HPDE6-E6E7 (cell line): ENCODE measurements around the gene CTSH.
"Not testable (repeated sequence)": the region's sequence is repeated elsewhere in the genome, so short reads cannot be mapped to it uniquely, and the experiment has no call there.

Experiments
- DNase-seq: peaks from one replicate; pipeline ENCODE4 v3.0.0; 2011; ENCODE audit warnings: missing footprints; ENCODE audit errors: extremely low spot score

The CTSH gene

DNA sequence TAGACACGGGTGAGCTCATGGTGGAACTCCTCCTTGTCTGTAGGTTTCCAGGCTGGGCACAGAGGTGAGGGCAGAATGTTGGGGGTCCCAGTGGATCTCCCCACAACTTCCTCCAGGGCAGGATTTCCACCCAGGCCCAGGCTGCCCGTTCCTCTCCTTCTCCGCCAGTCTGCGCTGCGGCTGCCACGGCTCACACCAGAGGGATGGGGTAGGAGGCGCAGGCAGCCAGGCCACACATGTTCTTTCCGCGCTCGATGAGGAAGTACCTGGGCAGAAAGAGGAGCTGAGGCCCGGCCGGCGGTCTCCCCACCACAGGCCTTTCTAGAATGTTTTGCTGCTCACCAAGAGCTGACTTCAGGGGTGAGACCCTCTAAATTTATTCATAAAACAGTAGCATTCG lies 22.9 kb downstream of the CTSH start:
- DNase-seq, result no peak

- DNase-seq, result no peak
Observed at GRCh38 chr15:78921517-78921916, 23.3 kb downstream of the CTSH start.

GRCh38 chr15:78917888-78918287 lies 27.0 kb downstream of the CTSH start:
- no peak for DNase-seq

DNA sequence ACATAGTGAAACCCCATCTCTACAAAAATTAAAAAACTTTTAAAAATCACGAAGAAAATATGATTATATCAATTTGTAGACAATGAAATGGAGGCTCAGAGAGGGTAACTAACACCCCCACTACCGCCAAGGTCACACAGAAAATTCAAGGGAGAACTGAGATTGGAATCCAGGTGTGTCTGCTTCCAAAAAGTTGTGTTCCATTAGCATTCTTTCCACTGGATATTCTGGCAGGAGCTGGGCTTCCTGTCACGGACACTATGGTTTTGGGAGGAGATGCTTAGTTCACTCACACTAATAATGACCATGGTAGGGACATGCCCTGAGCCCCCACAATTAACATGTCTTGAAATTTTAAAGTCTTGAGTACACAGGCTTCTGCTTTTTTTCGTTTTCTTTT lies 28.8 kb downstream of the CTSH start:
- no peak for DNase-seq

DNA sequence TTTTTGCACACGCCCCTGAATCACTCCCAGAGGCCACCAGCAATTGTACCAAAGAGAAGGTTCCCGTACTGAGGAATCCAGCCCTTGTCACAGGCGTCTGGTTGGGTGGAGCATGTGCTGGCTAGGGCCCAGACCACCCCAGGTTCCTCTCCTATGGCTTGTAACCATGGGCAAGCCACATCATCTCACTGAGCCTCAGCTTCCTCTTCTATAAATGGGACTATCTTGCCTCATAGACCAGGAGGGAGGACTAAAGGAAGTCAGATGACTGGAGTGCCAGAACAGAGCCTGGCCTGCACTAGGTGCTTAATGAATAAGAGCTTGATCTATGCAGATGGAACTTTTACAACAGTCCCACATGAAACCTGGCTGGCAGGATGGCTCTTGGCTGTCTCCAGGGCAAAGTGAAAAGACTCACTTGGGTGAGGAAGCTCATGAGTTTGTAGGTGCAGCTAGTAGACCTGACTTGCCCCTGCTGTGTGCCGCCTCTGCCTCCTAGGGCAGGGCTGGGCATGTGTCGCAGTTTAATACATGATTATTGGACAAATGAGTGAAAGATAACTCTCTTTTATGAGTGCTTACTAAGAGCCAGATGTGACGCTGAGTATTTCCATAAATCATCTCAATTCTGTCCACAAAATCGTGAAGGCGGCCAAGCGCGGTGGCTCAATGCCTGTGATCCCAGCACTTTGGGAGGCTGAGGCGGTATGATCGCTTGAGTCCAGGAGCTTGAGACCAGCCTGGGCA lies 29.3 kb downstream of the CTSH start:
- no peak for DNase-seq

DNA sequence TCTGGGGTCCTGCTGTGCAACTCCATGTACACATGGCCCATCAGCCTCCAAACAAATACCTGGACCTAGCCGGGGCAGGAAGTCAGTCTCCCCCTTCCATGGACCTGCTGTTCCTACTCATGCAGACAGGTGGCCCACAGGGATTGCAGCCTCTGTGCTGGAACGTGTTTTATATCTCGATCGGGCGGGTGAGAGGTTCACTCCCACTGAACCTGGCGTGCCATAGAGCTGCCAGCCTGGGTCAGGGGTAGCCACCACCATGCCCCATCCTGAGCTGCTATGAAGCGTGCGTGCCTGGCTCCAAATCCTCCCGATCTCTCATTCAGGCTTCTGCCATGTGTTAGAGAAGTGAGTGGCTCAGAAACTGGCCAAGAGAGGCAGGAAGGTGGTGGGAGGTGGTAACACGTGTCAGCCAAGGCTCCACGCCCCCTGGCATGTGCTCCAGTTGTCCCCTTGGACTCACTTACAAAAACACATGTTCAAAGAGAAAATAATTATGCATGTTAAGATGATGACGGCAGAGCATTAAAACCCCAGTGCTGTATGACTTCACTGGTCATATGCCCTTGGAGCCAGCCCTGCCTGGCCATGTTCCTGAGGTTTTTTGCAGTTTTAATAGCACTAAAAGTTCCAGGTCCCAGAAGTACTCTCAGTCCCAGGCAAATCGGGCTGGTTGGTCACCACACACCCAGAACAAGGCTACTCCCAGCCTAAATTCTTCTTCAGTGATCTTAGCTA lies 30.6 kb downstream of the CTSH start:
- no peak for DNase-seq

DNA sequence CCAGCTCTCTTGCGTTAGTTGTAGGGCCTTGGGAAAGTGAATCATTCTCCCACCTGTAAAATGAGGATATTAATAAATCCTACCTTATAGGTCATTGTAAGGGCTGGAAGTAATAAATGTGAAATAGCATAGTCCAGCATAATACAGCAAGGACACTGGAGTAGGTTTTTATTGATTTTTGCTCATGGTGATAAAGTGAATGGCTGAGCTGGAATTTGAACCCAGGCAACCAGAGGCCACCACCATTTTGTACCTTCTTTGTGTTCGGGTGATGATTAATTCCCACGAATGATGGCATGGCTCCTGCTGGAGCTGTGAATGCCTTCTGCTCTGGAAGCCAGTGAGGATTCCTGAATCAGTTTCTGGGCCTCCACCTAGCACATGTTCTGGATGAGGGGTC lies 31.8 kb downstream of the CTSH start:
- DNase-seq, result no peak

- no peak for DNase-seq
Observed at GRCh38 chr15:78912316-78912715, 32.5 kb downstream of the CTSH start.

DNA sequence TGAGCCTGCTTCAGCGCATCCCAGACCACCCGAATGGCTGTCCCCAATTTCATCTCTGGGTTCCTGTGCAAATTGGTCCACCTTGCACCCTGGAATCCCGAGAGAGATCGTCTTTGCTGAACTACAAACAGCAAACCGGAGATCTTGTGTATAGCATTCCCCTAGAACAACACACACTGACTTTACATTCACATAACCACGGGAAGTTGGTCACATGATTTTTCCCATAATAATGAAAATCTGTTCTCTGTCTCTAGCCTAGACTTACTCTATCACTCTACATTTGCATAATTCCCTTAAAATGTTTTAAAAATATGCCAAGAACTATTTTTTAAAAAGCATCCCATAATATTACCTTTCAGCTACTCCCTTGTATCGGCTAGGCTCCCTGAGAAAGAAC lies 34.6 kb downstream of the CTSH start:
- no peak for DNase-seq

- no peak for DNase-seq
Observed at GRCh38 chr15:78909791-78910228, 35.0 kb downstream of the CTSH start.

DNA sequence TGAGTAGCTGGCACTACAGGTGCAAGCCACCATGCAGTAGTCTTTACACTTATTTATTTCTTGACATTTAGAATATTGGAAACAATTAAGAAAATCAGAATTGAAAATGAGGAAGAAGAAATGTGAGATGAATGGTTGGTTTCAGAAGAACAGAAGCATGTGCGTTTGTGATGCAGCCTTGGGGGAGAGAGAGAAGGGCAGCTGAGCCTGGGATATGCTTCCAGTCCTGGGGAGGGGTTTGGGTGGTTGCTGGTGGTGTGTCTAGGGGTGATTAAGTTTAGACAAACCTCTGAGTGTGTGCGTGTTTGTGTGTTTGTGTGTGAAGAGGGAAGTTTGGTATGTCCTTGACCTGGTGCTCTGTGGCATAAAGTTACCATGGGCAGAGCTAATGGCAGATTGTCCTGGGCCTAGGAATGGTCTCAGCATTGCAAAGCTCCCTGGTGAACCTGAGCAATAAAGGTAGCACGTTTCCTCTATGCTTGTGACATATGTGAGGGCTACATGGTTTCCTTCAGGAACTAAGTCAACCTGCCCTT lies 35.6 kb downstream of the CTSH start:
- DNase-seq, result no peak

- no peak for DNase-seq
Observed at GRCh38 chr15:78907577-78907976, 37.3 kb downstream of the CTSH start.

DNA sequence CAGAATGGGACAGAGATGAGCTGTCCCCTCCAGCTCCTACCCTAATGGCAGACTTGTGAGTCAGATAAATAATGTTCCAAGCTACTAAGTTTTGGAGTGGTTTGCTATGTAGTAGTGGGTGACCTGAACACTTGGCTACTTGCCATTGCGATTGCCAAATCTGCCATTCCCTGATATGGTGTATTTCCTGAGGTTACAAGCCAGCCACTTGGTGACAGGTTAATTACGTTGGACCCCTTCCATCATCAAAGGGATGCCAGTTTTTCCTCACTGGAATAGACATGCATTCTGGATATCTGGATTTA lies 38.6 kb downstream of the CTSH start:
- no peak for DNase-seq

DNA sequence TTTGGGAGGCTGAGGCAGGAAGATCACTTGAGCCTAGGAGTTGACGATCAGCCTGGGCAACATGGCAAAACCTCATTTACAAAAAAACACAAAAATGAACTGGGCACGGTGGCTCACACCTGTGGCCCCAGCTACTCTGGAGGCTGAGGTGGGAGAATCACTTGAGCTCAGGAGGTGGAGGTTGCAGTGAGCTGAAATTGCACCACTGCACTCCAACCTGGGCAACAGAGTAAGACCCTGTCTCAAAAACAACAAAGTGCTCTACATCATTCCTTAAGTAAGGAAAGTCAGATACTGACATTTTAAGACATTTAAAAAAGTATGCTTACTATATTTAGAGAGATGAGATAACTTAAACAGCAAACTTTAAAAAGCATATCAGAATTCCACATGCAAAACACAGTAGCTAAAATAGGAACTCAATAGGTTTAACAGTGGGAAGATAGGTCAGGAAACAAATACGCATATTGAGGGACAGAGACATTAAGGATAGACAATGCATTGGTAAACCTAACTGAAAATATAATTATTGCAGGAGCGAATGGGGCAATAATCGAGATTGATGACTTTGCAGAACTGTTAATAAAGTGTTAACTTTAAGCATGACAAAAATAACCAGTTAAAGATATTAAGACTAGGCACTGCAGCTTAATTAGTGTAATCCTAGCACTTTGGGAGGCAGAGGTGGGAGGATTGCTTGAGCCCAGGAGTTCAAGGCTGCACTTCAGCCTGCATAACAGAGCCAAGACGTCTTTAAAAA lies 40.1 kb downstream of the CTSH start:
- DNase-seq, result no peak

- DNase-seq, result not testable (repeated sequence)
Observed at GRCh38 chr15:78902281-78903032, 42.4 kb downstream of the CTSH start.

DNA sequence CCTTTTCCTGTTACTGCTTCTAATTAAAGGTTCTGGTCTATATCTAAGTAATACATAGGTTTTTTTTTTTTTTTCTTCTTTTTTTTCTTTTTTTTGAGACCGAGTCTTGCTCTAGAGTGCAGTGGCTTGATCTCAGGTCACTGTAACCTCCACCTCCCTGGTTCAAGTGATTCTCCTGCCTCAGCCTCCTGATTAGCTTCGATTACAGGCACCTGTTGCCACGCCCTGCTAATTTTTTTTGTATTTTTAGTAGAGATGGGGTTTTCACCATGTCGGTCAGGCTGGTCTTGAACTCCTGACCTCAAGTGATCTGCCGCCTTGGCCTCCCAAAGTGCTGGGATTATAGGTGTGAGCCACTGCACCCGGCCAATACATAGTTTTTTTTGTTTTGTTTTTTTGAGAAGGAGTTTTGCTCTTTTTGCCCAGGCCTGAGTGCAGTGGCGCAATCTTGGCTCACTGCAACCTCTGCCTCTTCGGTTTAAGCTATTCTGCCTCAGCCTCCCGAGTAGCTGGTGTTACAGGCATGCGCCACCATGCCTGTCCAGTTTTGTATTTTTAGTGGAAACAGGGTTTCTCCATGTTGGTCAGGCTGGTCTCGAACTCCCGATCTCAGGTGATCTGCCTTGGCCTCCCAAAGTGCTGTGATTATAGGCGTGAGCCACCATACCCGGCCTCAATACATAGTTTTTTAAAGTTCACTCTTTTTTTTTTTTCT lies 43.9 kb downstream of the CTSH start:
- DNase-seq, result not testable (repeated sequence)

- no peak for DNase-seq
Observed at GRCh38 chr15:78898540-78898939, 46.3 kb downstream of the CTSH start.

GRCh38 chr15:78895471-78895870 lies 49.4 kb downstream of the CTSH start:
- no peak for DNase-seq

DNA sequence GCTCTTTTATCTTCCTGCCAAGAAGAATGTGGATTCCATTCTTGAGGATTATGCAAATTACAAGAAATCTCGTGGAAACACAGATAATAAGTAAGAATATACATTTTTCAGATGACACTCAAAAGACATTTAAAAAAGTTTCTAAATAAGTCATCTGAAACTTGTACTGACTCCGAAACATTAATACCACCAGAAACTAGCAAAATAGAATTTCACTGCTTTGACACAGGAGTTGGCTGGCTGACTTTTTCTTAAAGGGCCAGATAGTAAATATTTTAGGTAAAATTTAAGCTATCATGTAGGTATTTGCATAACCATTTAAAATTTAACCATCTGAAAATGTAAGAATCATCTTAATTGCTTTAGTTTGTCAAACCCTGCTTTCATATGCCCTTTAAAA lies 51.3 kb downstream of the CTSH start:
- no peak for DNase-seq

- DNase-seq, result no peak
Observed at GRCh38 chr15:78889000-78889399, 55.8 kb downstream of the CTSH start.

DNA sequence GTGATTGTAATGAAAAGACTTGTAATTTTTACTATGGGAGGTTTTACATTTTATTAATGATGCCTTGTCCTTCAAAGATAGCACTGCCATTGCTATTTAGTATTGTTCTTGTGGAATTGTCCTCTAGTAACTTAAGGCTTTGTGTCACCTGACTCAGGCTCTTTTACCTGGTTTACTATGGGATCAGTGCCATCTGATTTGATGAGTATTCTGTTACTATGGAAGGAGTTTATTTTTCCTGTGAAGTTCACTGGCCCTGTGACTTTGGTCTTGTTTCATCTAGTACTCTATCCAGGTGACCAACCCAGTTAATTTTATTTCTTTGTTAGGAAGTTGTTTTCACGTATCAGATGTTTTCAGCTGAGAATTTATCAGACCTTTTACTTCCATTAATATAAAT lies 63.2 kb downstream of the CTSH start:
- DNase-seq, result no peak
